HG03442 (cell line): Measurements from ENCODE around the gene DLG2.

Source experiments
- ATAC-seq: cut with Tn5 transposase; IDR thresholded peaks from one replicate; pipeline ENCODE4 v1.9.1; 2021; ENCODE audit warnings: mild to moderate bottlenecking, moderate library complexity; ENCODE audit not compliant: unreplicated experiment

The DLG2 gene

GRCh38 chr11:84541731-84542340 is 1085.3 kb downstream of the DLG2 start:
- no peak for ATAC-seq

GRCh38 chr11:84536456-84536855 is 1090.7 kb downstream of the DLG2 start:
- no peak for ATAC-seq

GRCh38 chr11:84532364-84532763 is 1094.8 kb downstream of the DLG2 start:
- no peak for ATAC-seq

GRCh38 chr11:84526250-84526649 is 1100.9 kb downstream of the DLG2 start:
- ATAC-seq = no peak

- no peak for ATAC-seq
Measured at GRCh38 chr11:84524422-84525051, 1102.6 kb downstream of the DLG2 start.

GRCh38 chr11:84522331-84522730 is 1104.8 kb downstream of the DLG2 start:
- no peak for ATAC-seq

- no peak for ATAC-seq
Measured at GRCh38 chr11:84518631-84519183, 1108.4 kb downstream of the DLG2 start.

GRCh38 chr11:84514436-84514835 is 1112.7 kb downstream of the DLG2 start:
- ATAC-seq = no peak

GRCh38 chr11:84503503-84503902 is 1123.6 kb downstream of the DLG2 start:
- no peak for ATAC-seq

GRCh38 chr11:84501750-84502149 is 1125.4 kb downstream of the DLG2 start:
- ATAC-seq = no peak

GRCh38 chr11:84497981-84498411 is 1129.1 kb downstream of the DLG2 start:
- no peak for ATAC-seq

GRCh38 chr11:84497181-84497580 is 1130.0 kb downstream of the DLG2 start:
- ATAC-seq = no peak

- ATAC-seq = no peak
Measured at GRCh38 chr11:84496122-84496521, 1131.0 kb downstream of the DLG2 start.

- no peak for ATAC-seq
Measured at GRCh38 chr11:84480131-84480530, 1147.0 kb downstream of the DLG2 start.

- no peak for ATAC-seq
Measured at GRCh38 chr11:84476581-84476980, 1150.6 kb downstream of the DLG2 start.

GRCh38 chr11:84471501-84471900 is 1155.6 kb downstream of the DLG2 start:
- no peak for ATAC-seq

- ATAC-seq = no peak
Measured at GRCh38 chr11:84468235-84468634, 1158.9 kb downstream of the DLG2 start.

- ATAC-seq = no peak
Measured at GRCh38 chr11:84465040-84465439, 1162.1 kb downstream of the DLG2 start.

GRCh38 chr11:84455691-84456090 is 1171.5 kb downstream of the DLG2 start:
- no peak for ATAC-seq

GRCh38 chr11:84452211-84452610 is 1174.9 kb downstream of the DLG2 start:
- no peak for ATAC-seq

- no peak for ATAC-seq
Measured at GRCh38 chr11:84438565-84438964, 1188.6 kb downstream of the DLG2 start.
